ENCODE results near the gene FHAD1. TPM values are rescaled to one million over a fixed set of nuclear protein-coding genes. Genes with fewer than 3 reads are reported as not detected.

Gene FHAD1
- total and polyA plus RNA-seq, 9 of the 15 experiments (the other 6 are each of a cell fraction or from before 2014, with no cell fraction given): 0.32 to 2.1 (median 1.5) TPM; not detected in 1

GRCh38 chr1:15296585-15297321, 49.7 kb downstream of the FHAD1 start (continued):
- TF ChIP-seq AFF4 (CRISPR knock-in tag; IDR thresholded peaks at IDR 0.05) (no peak), SMARCA5 (IDR thresholded peaks at IDR 0.05) (peak; percentile 89), ATF6 (CRISPR knock-in tag; IDR thresholded peaks at IDR 0.05) (no peak), TAL1 (IDR thresholded peaks at IDR 0.05) (no peak), CLOCK (CRISPR knock-in tag; IDR thresholded peaks at IDR 0.05; ENCODE audit: borderline replicate concordance) (no peak), CHD4 (IDR thresholded peaks at IDR 0.05; ENCODE audit: insufficient read depth, insufficient replicate concordance, low read depth, low read length, poor library complexity, severe bottlenecking) (peak; percentile 78), NR2C1 (IDR thresholded peaks at IDR 0.05) (no peak), NR2C1 (tag; IDR thresholded peaks at IDR 0.05) (no peak), ZFP1 (CRISPR knock-in tag; IDR thresholded peaks at IDR 0.05) (no peak), ZNF444 (CRISPR knock-in tag; IDR thresholded peaks at IDR 0.05) (no peak), NR2C2 (CRISPR knock-in tag; IDR thresholded peaks at IDR 0.05) (no peak), NR2C2 (tag; IDR thresholded peaks at IDR 0.05) (no peak), TCF15 (CRISPR knock-in tag; IDR thresholded peaks at IDR 0.05) (no peak), ZNF311 (CRISPR knock-in tag; IDR thresholded peaks at IDR 0.05) (no peak), PTBP1 (IDR thresholded peaks at IDR 0.05; ENCODE audit: low read depth, low read length) (no peak), ETV1 (tag; conservative IDR thresholded peaks at IDR 0.05; ENCODE audit: low read depth) (peak; percentile 37; the same call in 1 of the 2 replicates), FOS (IDR thresholded peaks at IDR 0.05; ENCODE audit: extremely low read depth, insufficient read length) (no peak), NCOR1 (IDR thresholded peaks at IDR 0.05) (no peak)

All from K562 (cell line).